ENCODE data around the gene SLC12A5. TPM values are rescaled to one million over a fixed set of nuclear protein-coding genes. Genes with fewer than 3 reads are reported as not detected.

SLC12A5 gene
- total RNA-seq, 6 donors from 2014 or later, result 0.69 to 1.3 TPM; not detected in 4

GRCh38 chr20:46085179-46085851 is 56.3 kb downstream of the SLC12A5 start:
- H3K9me3 ChIP-seq, result no peaks in the 10 kb centered on the region
- peaks cover 65 to 82% (median 68%) of the 10 kb centered on the region in 4 donors for H3K4me1 ChIP-seq
- peak in 1 of 2 donors; percentile 36 for DNase-seq
- no peak overlapping the region for H3K4me3 ChIP-seq
- TF ChIP-seq EP300 (IDR thresholded peaks at IDR 0.05) (no peak), POLR2AphosphoS5 (IDR thresholded peaks at IDR 0.05) (no peak), POLR2A (IDR thresholded peaks at IDR 0.05) (no peak), CTCF (IDR thresholded peaks at IDR 0.05) (no peak)
- ATAC-seq (ENCODE audit: low FRiP score in 2 of 2), result no peak
- 27 to 43% methylated on average over 4 of the region's 4 CpGs for WGBS, 2 donors
- no peaks in the 10 kb centered on the region for H3K36me3 ChIP-seq
- H3K27me3 ChIP-seq, result no peaks in the 10 kb centered on the region
- H3K27ac ChIP-seq, result peak overlapping the region in 1 of 4 donors; percentile 14

GRCh38 chr20:46087161-46087560 is 58.1 kb downstream of the SLC12A5 start:
- no peak for TF ChIP-seq EP300 (IDR thresholded peaks at IDR 0.05)
- peak in 4 of 6 experiments; percentile 23 to 30 (median 26) for TF ChIP-seq CTCF (IDR thresholded peaks at IDR 0.05)
- TF ChIP-seq POLR2AphosphoS5 (IDR thresholded peaks at IDR 0.05), result no peak
- TF ChIP-seq POLR2A (IDR thresholded peaks at IDR 0.05), result no peak
- Histone ChIP-seq H3K4me1 (peaks cover 56 to 72% (median 68%) of the 10 kb centered on the region in 4 donors), H3K9me3 (no peaks in the 10 kb centered on the region), H3K4me3 (no peak overlapping the region), H3K27ac (peak overlapping the region in 1 of 4 donors; percentile 53), H3K27me3 (no peaks in the 10 kb centered on the region), H3K36me3 (no peaks in the 10 kb centered on the region)
- DNase-seq (no peak), ATAC-seq (ENCODE audit: low FRiP score in 2 of 2) (no peak)
- WGBS, 2 donors, result 61 to 62% methylated on average over 8 of the region's 8 CpGs

- peaks cover 41 to 60% (median 56%) of the 10 kb centered on the region in 4 donors for H3K4me1 ChIP-seq
- no peak for TF ChIP-seq CTCF (IDR thresholded peaks at IDR 0.05)
- no peak for TF ChIP-seq EP300 (IDR thresholded peaks at IDR 0.05)
- no peak for TF ChIP-seq POLR2A (IDR thresholded peaks at IDR 0.05)
- no peak for TF ChIP-seq POLR2AphosphoS5 (IDR thresholded peaks at IDR 0.05)
These were observed 59.6 kb downstream of the SLC12A5 start for GRCh38 chr20:46088409-46089166.

GRCh38 chr20:46089167-46089416 is 60.1 kb downstream of the SLC12A5 start:
- WGBS, 2 donors, result 0% methylated on average over 3 to 5 of the region's 31 CpGs
- Histone ChIP-seq H3K27me3 (no peaks in the 10 kb centered on the region), H3K36me3 (no peaks in the 10 kb centered on the region), H3K27ac (peak overlapping the region; percentile 95 to 99 (median 99)), H3K4me3 (peak overlapping the region; percentile 70 to 81 (median 72)), H3K9me3 (no peaks in the 10 kb centered on the region), H3K4me1 (peaks cover 37 to 55% (median 51%) of the 10 kb centered on the region in 4 donors)
- ATAC-seq (ENCODE audit: low FRiP score in 2 of 2) (peak; percentile 70 to 72), DNase-seq (peak in 1 of 2 donors; percentile 71)
- no peak for TF ChIP-seq CTCF (IDR thresholded peaks at IDR 0.05)
- TF ChIP-seq POLR2AphosphoS5 (IDR thresholded peaks at IDR 0.05), result no peak
- no peak for TF ChIP-seq EP300 (IDR thresholded peaks at IDR 0.05)
- no peak for TF ChIP-seq POLR2A (IDR thresholded peaks at IDR 0.05)

More at GRCh38 chr20:46088409-46089166, 59.6 kb downstream of the SLC12A5 start:
- H3K9me3 ChIP-seq, result no peaks in the 10 kb centered on the region
- H3K36me3 ChIP-seq, result no peaks in the 10 kb centered on the region
- DNase-seq, result no peak
- 3 to 5% methylated on average over 21 to 22 of the region's 22 CpGs for WGBS, 2 donors
- no peaks in the 10 kb centered on the region for H3K27me3 ChIP-seq
- ATAC-seq (ENCODE audit: low FRiP score in 2 of 2), result no peak
- H3K27ac ChIP-seq, result peak overlapping the region; percentile 95 to 99 (median 99)
- peak overlapping the region; percentile 70 to 81 (median 72) for H3K4me3 ChIP-seq
